ENCODE data around the gene NEK1. TPM values are rescaled to one million over a fixed set of nuclear protein-coding genes. Genes with fewer than 3 reads are reported as not detected.

NEK1 gene
- 10 to 100 TPM; 12.2 to 15.1 TPM for total RNA-seq
- 11.4 TPM for polyA plus RNA-seq (2013, experiment 1 of 2)
- 11.9 TPM for polyA plus RNA-seq (2013, experiment 2 of 2)
- long read RNA-seq, experiment 1, partial matches to known transcripts = 1 of 7 reads
- long read RNA-seq, experiment 1, other reads (novel, unspliced or antisense) = 6 of 7 reads
- long read RNA-seq, experiment 2, full-length matches to known transcripts = 6 of 27 reads
- long read RNA-seq, experiment 2, partial matches to known transcripts = 4 of 27 reads
- long read RNA-seq, experiment 2, other reads (novel, unspliced or antisense) = 17 of 27 reads
- long read RNA-seq, experiment 3, partial matches to known transcripts = 49 of 64 reads
- long read RNA-seq, experiment 3, other reads (novel, unspliced or antisense) = 15 of 64 reads
- long read RNA-seq, experiment 4, partial matches to known transcripts = 18 of 24 reads
- long read RNA-seq, experiment 4, other reads (novel, unspliced or antisense) = 6 of 24 reads

GRCh38 chr4:169611991-169612870 lies at the start of gene NEK1:
TSS of gene NEK1 (minus strand) at chr4:169612583. CDS start at chr4:169602630, 9,953 bp downstream.
- Mint-ChIP-seq H3K27ac (peak within 1 kb of the TSS; percentile 99), H3K4me1 (peaks cover 11% of the 10 kb centered on the region), H3K36me3 (ENCODE audit: low read depth) (peaks cover 3% of the 10 kb centered on the region), H3K4me3 (peak within 1 kb of the TSS; percentile 95), H3K9me3 (no peaks in the 10 kb centered on the region), H3K27me3 (ENCODE audit: insufficient read depth) (no peaks in the 10 kb centered on the region)
- 0 to 1% methylated on average over 20 to 61 of the region's 61 CpGs for WGBS, 2 experiments (ENCODE audit: insufficient coverage in 1 of 2, insufficient read length in 1 of 2)
- H3K4me3 ChIP-seq (ENCODE audit: low read length) = peak within 1 kb of the TSS; percentile 97
- H3K9me3 ChIP-seq (ENCODE audit: control insufficient read depth, low read length) = no peaks in the 10 kb centered on the region
- no peak for TF ChIP-seq CTCF (conservative IDR thresholded peaks at IDR 0.05)
- H3K36me3 ChIP-seq (ENCODE audit: control insufficient read depth, insufficient read depth, low read length) = no peaks in the 10 kb centered on the region
- peak within 1 kb of the TSS; percentile 90 for H3K9ac ChIP-seq (ENCODE audit: extremely low read depth, low read length, poor library complexity, severe bottlenecking)
- H3K27me3 ChIP-seq (ENCODE audit: control insufficient read depth, insufficient read depth, low read length, poor library complexity, severe bottlenecking) = no peaks in the 10 kb centered on the region
- H3K27ac ChIP-seq (ENCODE audit: low read depth, low read length) = peak within 1 kb of the TSS; percentile 90
- peak; percentile 94 for DNase-seq
- H3K4me1 ChIP-seq (ENCODE audit: control insufficient read depth, insufficient read depth, low read length) = peaks cover 4% of the 10 kb centered on the region

GRCh38 chr4:169661761-169662160 lies 49.4 kb upstream of the NEK1 start:
- no peak overlapping the region for H3K27ac ChIP-seq (ENCODE audit: low read depth, low read length)
- peaks cover 4% of the 10 kb centered on the region for H3K36me3 ChIP-seq (ENCODE audit: control insufficient read depth, insufficient read depth, low read length)
- peaks cover 7% of the 10 kb centered on the region for H3K9me3 ChIP-seq (ENCODE audit: control insufficient read depth, low read length)
- Mint-ChIP-seq H3K4me3 (no peak overlapping the region), H3K9me3 (peaks cover 13% of the 10 kb centered on the region), H3K4me1 (peaks cover 32% of the 10 kb centered on the region), H3K27ac (no peak overlapping the region), H3K27me3 (ENCODE audit: insufficient read depth) (no peaks in the 10 kb centered on the region), H3K36me3 (ENCODE audit: low read depth) (peaks cover 14% of the 10 kb centered on the region)
- no peak for TF ChIP-seq CTCF (conservative IDR thresholded peaks at IDR 0.05)
- no peak overlapping the region for H3K4me3 ChIP-seq (ENCODE audit: low read length)
- WGBS, 2 experiments (ENCODE audit: insufficient coverage in 1 of 2, insufficient read length in 1 of 2) = no CpG with 5 or more reads among the region's 1 CpG
- peaks cover 3% of the 10 kb centered on the region for H3K4me1 ChIP-seq (ENCODE audit: control insufficient read depth, insufficient read depth, low read length)
- no peaks in the 10 kb centered on the region for H3K27me3 ChIP-seq (ENCODE audit: control insufficient read depth, insufficient read depth, low read length, poor library complexity, severe bottlenecking)
- no peak for DNase-seq
- no peak overlapping the region for H3K9ac ChIP-seq (ENCODE audit: extremely low read depth, low read length, poor library complexity, severe bottlenecking)

GRCh38 chr4:169660929-169661328 lies 48.5 kb upstream of the NEK1 start:
- Mint-ChIP-seq H3K9me3 (peaks cover 5% of the 10 kb centered on the region), H3K27me3 (ENCODE audit: insufficient read depth) (no peaks in the 10 kb centered on the region), H3K36me3 (ENCODE audit: low read depth) (peaks cover 6% of the 10 kb centered on the region), H3K4me3 (no peak overlapping the region), H3K4me1 (peaks cover 32% of the 10 kb centered on the region), H3K27ac (no peak overlapping the region)
- DNase-seq = no peak
- Histone ChIP-seq H3K4me1 (ENCODE audit: control insufficient read depth, insufficient read depth, low read length) (peaks cover 3% of the 10 kb centered on the region), H3K4me3 (ENCODE audit: low read length) (peak overlapping the region; percentile 78), H3K27ac (ENCODE audit: low read depth, low read length) (no peak overlapping the region), H3K9me3 (ENCODE audit: control insufficient read depth, low read length) (no peaks in the 10 kb centered on the region), H3K36me3 (ENCODE audit: control insufficient read depth, insufficient read depth, low read length) (no peaks in the 10 kb centered on the region), H3K9ac (ENCODE audit: extremely low read depth, low read length, poor library complexity, severe bottlenecking) (peak overlapping the region; percentile 79), H3K27me3 (ENCODE audit: control insufficient read depth, insufficient read depth, low read length, poor library complexity, severe bottlenecking) (no peaks in the 10 kb centered on the region)
- TF ChIP-seq CTCF (conservative IDR thresholded peaks at IDR 0.05) = no peak
- WGBS, 2 experiments (ENCODE audit: insufficient coverage in 1 of 2, insufficient read length in 1 of 2) = 94% methylated on average over 2 of the region's 3 CpGs; no CpG with 5 or more reads in 1 of the 2 experiments

All from endodermal cell (in vitro differentiated cells).